Prostate gland (tissue), 2 donors: Measurements from ENCODE around the gene TREX2.

ENCODE experiments used
- POLR2A ChIP-seq: fragments of 450-650 bp; IDR thresholded peaks from one replicate; pipeline ENCODE4 v1.6.1; 2016; ENCODE audit warnings: antibody characterized with exemption, mild to moderate bottlenecking
- TF ChIP-seq, protein P1 (sequence below), 4 experiments: fragments of 200-600 bp in 2 of 4; fragments of 450-650 bp in 2 of 4; sonication (generic) in 2 of 4; IDR thresholded peaks; 1 replicate in 3 of 4; 2 replicates in 1 of 4; pipeline ENCODE4 v1.5.1; 2016 to 2019; ENCODE audit warnings: antibody characterized with exemption in 4 of 4, mild to moderate bottlenecking in 2 of 4, moderate library complexity in 2 of 4

DNA sequence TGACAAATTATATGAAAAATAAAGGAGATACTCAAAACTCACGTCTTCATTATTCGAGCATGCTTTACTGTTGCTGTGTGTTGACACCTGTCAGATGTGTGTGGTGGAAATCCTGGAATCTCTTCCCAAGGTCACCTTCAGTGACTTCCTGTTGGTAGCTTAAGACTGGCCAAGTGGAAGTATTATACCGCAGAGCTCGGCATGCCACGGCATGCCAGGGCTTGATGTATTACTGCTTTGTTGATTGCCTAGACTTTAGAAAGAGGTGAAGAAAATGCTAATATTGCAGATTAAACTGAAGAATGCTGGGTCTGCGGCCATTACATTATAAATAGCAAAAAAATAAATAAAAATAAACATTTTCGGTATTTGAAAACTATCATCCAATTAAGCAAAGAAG, 4.6 kb downstream of the TREX2 start:
- TF ChIP-seq, protein P1, sequence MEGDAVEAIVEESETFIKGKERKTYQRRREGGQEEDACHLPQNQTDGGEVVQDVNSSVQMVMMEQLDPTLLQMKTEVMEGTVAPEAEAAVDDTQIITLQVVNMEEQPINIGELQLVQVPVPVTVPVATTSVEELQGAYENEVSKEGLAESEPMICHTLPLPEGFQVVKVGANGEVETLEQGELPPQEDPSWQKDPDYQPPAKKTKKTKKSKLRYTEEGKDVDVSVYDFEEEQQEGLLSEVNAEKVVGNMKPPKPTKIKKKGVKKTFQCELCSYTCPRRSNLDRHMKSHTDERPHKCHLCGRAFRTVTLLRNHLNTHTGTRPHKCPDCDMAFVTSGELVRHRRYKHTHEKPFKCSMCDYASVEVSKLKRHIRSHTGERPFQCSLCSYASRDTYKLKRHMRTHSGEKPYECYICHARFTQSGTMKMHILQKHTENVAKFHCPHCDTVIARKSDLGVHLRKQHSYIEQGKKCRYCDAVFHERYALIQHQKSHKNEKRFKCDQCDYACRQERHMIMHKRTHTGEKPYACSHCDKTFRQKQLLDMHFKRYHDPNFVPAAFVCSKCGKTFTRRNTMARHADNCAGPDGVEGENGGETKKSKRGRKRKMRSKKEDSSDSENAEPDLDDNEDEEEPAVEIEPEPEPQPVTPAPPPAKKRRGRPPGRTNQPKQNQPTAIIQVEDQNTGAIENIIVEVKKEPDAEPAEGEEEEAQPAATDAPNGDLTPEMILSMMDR (IDR thresholded peaks at IDR 0.05), result no peak
- TF ChIP-seq POLR2A, result no peak
